Activated T-helper 2 cell treated with anti-CD3 and anti-CD28 coated beads, Interferon-gamma antibody, Interleukin-2, Interleukin-4, amounts not matched to agents 10 μg/mL and 5 μg/mL and 100 μg/mL, durations not matched to agents 14 hours and 24 hours and 36 hours (primary cell): ENCODE results near the gene PIGU. TPM values are rescaled to one million over a fixed set of nuclear protein-coding genes. Genes with fewer than 3 reads are reported as not detected.
A peak's percentile ranks its signal among the peaks of the same experiment; 100 is the strongest.

Experiments used
- DNase-seq: peaks from one replicate; pipeline ENCODE4 v3.0.0; 2021; ENCODE audit warnings: low spot score
- H3K27ac Mint-ChIP-seq: one replicate; pipeline ENCODE4 v1.8.0; 2021; ENCODE audit warnings: mixed read lengths
- H3K27me3 Mint-ChIP-seq: one replicate; pipeline ENCODE4 v1.8.0; 2021; ENCODE audit warnings: low read depth, mixed read lengths
- H3K36me3 Mint-ChIP-seq: one replicate; pipeline ENCODE4 v1.8.0; 2021; ENCODE audit warnings: low read depth, mixed read lengths
- H3K4me1 Mint-ChIP-seq: one replicate; pipeline ENCODE4 v1.8.0; 2021; ENCODE audit warnings: low read depth, mixed read lengths
- H3K4me3 Mint-ChIP-seq: one replicate; pipeline ENCODE4 v1.8.0; 2021; ENCODE audit warnings: low read depth, mild to moderate bottlenecking, moderate library complexity, mixed read lengths
- H3K9me3 Mint-ChIP-seq: one replicate; pipeline ENCODE4 v1.8.0; 2021; ENCODE audit warnings: mixed read lengths
- intact Hi-C: fragments of 100-400 bp; cut with micrococcal nuclease; formaldehyde crosslinking; loops from one replicate; pipeline ENCODE4 v1.15.1; 2023
- total RNA-seq: library from RNA; stranded (reverse); gene quantifications from 2 replicates; pipeline ENCODE4 v1.2.3, GENCODE V29; 2022

Gene PIGU
- total RNA-seq, 1 donor from 2014 or later = 24.9 TPM

DNA sequence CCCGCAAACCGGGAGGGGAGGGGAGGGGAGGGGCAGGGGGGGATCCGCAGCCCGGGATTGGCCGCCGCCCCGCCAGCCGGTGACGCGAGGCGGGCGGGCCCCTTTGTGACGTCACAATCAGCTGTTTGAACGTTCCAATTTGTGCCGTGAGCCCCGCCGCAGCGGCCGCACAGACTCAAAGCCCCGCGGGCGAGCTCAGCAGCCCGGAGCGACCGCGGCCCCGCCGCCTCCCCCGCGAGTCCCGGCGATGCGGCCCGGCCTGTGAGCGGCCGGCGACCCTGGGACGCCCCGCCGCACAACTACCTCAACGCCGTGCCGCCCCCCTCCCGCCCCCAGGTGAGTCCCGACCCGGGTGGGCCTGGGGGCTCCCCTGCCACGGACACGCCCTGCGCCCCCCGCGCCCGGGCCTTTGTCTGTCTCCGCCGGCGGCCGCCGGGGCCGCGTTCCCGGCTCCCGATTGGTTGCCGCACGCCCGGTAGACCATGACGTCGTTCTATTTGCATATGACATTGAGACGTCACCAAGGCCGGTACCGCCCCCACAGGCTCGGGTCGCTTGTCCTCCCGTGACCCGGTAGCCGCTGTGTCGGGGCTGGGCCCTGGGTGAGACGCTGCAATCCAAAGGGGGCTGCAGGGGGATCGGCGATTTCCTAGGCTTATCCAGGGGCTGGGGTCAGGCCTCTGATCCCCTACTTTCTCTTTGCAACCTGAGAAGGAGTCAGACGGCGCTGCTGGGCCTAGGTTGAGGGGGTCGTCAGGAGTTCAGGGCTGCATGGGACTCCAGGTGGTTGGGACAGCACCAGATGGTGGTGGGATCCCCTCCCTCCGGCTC lies 27.5 kb upstream of the PIGU start, which contains the start of gene TP53INP2:
TSS of gene TP53INP2 (plus strand) at position 168 of the 831 bp plus-strand sequence. CDS start 4,396 bp downstream, outside the sequence.
- intact Hi-C loops = no loop called here
- Mint-ChIP-seq H3K4me1 (peaks cover 24% of the 10 kb centered on the region), H3K4me3 (peak within 1 kb of the TSS; percentile 99)

DNA sequence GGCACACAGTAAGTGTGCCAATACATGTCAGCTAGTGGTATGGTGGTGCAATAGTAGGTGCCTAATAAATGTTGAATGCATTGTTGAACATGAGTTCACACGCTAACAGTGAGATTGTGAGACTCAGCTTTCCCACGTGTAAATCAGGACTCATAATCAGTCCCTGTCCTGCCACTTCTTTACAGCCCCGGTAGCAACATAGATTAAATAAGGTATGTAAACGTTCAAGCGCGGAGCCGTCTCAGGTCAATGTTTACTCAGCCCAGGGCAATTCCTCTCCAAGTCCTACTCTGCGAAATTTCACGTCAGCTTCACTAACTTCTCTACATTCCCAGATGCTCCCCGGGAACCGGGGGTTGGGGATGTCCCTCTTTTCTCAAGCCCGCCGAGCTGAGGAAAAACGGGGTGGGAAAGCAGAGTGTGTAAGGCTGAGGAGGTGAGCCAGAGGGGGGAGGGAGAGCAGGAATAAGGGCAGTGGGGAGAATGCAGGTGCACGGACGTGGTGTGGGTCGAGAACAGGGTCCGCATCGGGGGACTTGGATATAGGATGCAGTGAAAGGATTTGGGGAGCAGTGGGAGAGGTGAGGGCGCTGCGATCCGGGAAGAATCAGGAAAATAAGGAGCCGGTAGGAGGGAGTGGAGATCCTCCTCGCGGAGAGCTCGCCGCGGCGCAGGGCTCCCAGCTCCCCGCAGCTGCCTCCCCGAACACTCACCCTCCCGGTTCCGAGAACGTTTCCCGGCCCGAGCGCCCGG lies 26.7 kb upstream of the PIGU start:
- H3K36me3 Mint-ChIP-seq = no peaks in the 10 kb centered on the region
- intact Hi-C loops = no loop called here
- H3K9me3 Mint-ChIP-seq = no peaks in the 10 kb centered on the region
- no peak for DNase-seq
- H3K27me3 Mint-ChIP-seq = peaks cover 12% of the 10 kb centered on the region
- peak overlapping the region; percentile 99 for H3K4me3 Mint-ChIP-seq
- peaks cover 22% of the 10 kb centered on the region for H3K4me1 Mint-ChIP-seq
- peak overlapping the region; percentile 94 for H3K27ac Mint-ChIP-seq

More for the DNA sequence above, 27.5 kb upstream of the PIGU start, which contains the start of gene TP53INP2:
- no peaks in the 10 kb centered on the region for H3K36me3 Mint-ChIP-seq
- H3K27ac Mint-ChIP-seq = peak within 1 kb of the TSS; percentile 94
- H3K27me3 Mint-ChIP-seq = peaks cover 12% of the 10 kb centered on the region
- DNase-seq = peak; percentile 84
- no peaks in the 10 kb centered on the region for H3K9me3 Mint-ChIP-seq

DNA sequence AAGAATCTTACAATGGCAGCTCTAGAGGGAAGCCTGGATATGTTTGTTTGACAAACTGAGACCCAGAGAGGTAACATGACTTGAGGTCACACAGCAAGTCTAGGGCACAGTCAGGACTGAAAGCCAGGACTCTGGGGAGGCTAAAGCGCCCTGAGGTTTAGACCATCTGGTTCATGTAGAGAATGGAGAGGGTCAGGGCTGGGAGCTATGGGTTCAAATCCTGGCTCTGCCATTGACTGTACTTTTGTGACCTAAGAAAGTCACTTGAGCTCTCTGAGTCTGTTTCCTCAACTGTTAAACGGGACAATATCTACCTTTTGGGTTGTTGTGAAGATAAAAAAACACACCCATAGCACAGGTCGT lies 26.1 kb upstream of the PIGU start:
- intact Hi-C loops = no loop called here
- H3K4me1 Mint-ChIP-seq = peaks cover 19% of the 10 kb centered on the region
- no peak overlapping the region for H3K27ac Mint-ChIP-seq
- no peaks in the 10 kb centered on the region for H3K9me3 Mint-ChIP-seq
- peaks cover 12% of the 10 kb centered on the region for H3K27me3 Mint-ChIP-seq
- no peaks in the 10 kb centered on the region for H3K36me3 Mint-ChIP-seq
- DNase-seq = no peak
- H3K4me3 Mint-ChIP-seq = peak overlapping the region; percentile 99

DNA sequence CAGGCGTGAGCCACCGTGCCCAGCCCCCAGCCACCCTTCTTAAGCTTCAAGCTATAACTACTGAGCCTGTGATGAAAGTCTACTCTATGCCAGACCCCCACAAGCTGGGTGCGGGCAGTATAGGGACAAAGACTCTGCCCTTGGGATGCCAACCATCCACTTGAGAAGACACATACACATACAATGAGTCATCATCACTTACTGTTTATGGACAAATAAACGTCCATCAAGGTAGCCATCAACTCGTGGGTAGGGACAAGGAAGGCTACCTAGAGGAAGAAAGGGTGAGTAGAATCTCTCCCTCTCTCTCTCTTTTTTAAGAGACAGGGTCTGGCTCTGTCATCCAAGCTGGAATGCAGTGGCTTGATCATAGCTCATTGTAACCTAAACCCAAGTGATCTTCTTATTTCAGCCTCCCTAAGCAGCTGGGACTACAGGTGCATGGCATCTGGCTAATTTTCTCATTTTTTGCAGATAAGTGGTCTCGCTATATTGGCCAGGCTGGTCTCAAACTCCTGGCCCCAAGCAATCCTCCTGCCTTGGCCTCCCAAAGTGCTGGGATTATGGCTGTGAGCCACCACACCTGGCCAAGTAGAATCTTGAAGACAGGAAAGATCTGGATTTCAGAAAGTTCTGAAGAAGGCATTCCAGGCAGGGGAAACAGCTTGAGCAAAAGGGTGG lies 24.7 kb upstream of the PIGU start:
- peaks cover 15% of the 10 kb centered on the region for H3K27me3 Mint-ChIP-seq

DNA sequence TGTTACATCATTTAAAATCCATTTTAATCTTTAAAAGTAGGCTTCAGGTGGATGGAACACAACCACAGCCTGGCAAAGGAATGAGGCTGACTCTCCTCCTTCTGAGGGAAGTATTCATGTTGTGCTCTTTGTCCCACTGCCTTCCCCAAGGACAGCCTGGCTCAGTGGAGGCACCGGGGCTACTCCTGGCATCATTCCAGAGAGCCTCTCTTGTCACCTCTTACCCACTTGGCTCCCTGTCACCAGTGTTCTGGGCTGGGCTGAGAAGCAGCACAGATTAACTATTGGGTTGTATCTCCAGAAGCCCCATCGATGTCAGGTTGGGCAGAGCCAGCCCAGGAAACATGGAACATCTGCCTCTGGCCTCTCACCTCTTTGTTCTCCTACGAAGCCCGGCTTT lies 16.5 kb upstream of the PIGU start:
- intact Hi-C loops = no loop called here
- H3K4me1 Mint-ChIP-seq = no peaks in the 10 kb centered on the region
- H3K27ac Mint-ChIP-seq = no peak overlapping the region
- peaks cover 7% of the 10 kb centered on the region for H3K27me3 Mint-ChIP-seq
- H3K36me3 Mint-ChIP-seq = no peaks in the 10 kb centered on the region
- H3K9me3 Mint-ChIP-seq = no peaks in the 10 kb centered on the region
- DNase-seq = no peak
- no peak overlapping the region for H3K4me3 Mint-ChIP-seq

More for the DNA sequence above, 24.7 kb upstream of the PIGU start:
- Mint-ChIP-seq H3K4me1 (peaks cover 16% of the 10 kb centered on the region), H3K36me3 (no peaks in the 10 kb centered on the region), H3K4me3 (no peak overlapping the region), H3K9me3 (no peaks in the 10 kb centered on the region), H3K27ac (no peak overlapping the region)
- intact Hi-C loops = no loop called here
- no peak for DNase-seq

DNA sequence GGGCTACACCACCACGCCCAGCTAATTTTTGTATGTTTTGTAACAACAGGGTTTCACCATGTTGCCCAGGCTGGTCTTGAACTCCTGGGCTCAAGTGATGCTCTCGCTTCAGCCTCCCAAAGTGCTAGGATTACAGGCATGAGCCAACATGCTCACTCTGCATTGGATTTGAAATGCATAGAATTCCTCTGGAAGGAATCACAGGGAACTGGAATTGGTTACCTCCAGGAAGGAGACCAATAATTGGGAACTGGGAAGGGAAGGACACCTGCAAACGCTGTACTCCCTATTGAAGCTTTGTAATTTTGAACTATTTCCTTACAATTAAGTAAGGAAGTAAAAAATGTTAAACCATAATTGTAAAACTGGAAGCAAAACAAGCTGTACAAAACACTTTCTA lies 14.9 kb upstream of the PIGU start:
- H3K4me3 Mint-ChIP-seq = no peak overlapping the region
- no peaks in the 10 kb centered on the region for H3K9me3 Mint-ChIP-seq
- H3K36me3 Mint-ChIP-seq = no peaks in the 10 kb centered on the region
- no peak overlapping the region for H3K27ac Mint-ChIP-seq
- H3K4me1 Mint-ChIP-seq = no peaks in the 10 kb centered on the region
- intact Hi-C loops = no loop called here
- no peak for DNase-seq
- H3K27me3 Mint-ChIP-seq = peaks cover 3% of the 10 kb centered on the region

DNA sequence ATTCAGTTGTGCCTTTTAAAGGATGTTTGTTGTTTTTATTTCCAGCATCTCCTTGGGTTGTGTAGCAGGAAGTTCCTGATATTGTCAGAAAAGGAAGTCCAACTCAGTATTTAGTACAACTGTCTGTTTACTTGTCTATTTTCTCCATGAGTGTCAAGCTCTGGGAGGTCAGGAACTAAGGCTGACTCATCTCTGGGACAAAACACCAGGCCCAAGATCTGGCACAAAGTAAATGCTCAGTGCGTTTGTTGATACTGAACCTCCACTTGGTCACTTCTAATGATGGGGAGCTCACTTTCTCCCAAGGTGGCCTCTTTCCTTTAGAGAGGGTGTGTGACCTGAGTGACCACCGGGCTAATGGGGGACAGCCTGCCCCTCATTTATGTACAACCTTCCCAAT lies 12.6 kb upstream of the PIGU start:
- Mint-ChIP-seq H3K27me3 (no peaks in the 10 kb centered on the region), H3K27ac (no peak overlapping the region), H3K36me3 (no peaks in the 10 kb centered on the region), H3K9me3 (no peaks in the 10 kb centered on the region), H3K4me1 (no peaks in the 10 kb centered on the region), H3K4me3 (no peak overlapping the region)
- no peak for DNase-seq
- intact Hi-C loops = no loop called here

DNA sequence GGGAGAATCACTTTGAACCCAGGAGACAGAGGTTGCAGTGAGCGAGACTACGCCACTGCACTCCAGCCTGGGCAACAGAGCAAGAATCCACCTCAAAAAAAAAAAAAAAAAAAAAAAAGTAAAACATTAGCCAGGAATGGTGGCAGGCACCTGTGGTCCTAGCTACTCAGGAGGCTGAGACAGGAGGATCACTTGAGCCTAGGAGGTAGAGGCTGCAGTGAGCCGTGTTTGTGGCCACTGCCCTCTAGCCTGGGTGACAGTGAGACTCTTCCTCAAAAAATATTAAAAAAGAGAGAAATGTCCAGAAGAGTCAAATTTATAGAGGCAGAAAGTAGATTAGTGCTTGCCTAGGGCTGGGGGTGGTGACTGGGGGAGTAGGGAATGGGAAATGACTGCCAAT lies 6.8 kb upstream of the PIGU start:
- DNase-seq = no peak
- no peak overlapping the region for H3K27ac Mint-ChIP-seq
- intact Hi-C loops = no loop called here
- H3K9me3 Mint-ChIP-seq = no peaks in the 10 kb centered on the region
- H3K27me3 Mint-ChIP-seq = no peaks in the 10 kb centered on the region
- peaks cover 7% of the 10 kb centered on the region for H3K4me1 Mint-ChIP-seq
- no peaks in the 10 kb centered on the region for H3K36me3 Mint-ChIP-seq
- no peak overlapping the region for H3K4me3 Mint-ChIP-seq

DNA sequence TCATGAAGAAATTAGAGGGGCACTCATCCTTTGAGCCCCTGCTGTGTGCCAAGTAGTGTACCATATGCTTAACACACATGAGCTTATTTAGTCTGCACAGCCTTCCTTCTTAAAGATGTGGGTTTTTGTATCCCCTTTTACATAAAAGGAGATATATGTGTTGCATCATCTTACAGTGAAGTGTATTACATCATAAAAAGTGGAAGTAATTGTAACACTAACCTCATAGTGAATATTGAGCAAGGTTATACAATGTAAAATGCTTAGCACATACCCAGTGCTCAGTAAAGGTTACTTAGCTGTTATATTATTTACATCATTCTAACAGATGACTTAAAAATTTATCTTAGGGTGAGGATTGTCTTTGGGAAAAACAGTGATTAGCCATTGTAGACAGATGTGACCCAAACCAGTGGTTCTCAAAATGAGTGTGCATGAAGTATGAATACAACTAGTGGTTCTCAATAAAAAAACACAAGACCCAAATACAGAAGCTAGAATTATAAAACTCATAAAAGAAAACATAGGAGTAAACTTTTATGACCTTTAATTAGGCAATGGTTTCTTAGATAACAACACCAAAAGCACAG lies 3.8 kb upstream of the PIGU start:
- H3K36me3 Mint-ChIP-seq = no peaks in the 10 kb centered on the region
- no peak for DNase-seq

DNA sequence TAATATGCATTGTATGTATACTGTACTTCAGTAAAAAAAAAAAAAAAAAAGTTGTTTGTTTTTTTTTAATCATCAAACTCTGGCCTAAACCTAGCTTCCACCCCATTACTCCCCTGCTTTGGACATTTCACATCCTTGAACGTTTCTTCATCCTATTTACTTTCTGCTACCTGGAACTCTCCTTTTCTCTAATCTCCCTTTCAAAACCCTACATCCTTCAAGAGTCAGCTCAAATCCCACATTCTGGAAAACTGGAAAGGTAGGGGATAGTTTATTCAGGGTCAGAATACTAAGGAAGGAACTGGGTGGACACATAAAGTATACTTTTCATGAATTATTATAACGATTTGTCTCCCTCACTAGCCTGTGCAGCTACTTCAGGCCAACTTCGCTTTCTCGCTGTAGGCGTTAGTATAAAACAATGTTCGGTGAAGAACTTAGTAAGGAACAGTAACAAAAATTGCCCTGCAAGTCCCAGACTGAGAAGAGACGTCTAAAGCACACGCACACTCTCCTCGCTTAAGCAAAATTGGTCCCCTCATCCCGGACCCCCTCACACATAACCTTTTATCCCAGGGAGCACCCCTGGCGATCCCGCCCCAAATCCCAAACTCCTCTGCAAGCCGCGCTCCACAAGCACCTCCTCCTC lies 775 bp downstream of the PIGU start:
- Mint-ChIP-seq H3K36me3 (no peaks in the 10 kb centered on the region), H3K9me3 (no peaks in the 10 kb centered on the region), H3K27ac (peak overlapping the region; percentile 96), H3K4me3 (peak overlapping the region; percentile 93), H3K4me1 (peaks cover 17% of the 10 kb centered on the region), H3K27me3 (no peaks in the 10 kb centered on the region)
- intact Hi-C loops = loop anchor here (2.0 to 10.0 kb wide), 4 partner anchors 59 to 364 kb away; partner anchors contain the start of genes DYNLRB1 and ITCH
- DNase-seq = no peak

More for the DNA sequence above, 3.8 kb upstream of the PIGU start:
- Mint-ChIP-seq H3K9me3 (no peaks in the 10 kb centered on the region), H3K4me1 (peaks cover 17% of the 10 kb centered on the region), H3K27ac (no peak overlapping the region), H3K27me3 (no peaks in the 10 kb centered on the region), H3K4me3 (no peak overlapping the region)
- intact Hi-C loops = no loop called here

DNA sequence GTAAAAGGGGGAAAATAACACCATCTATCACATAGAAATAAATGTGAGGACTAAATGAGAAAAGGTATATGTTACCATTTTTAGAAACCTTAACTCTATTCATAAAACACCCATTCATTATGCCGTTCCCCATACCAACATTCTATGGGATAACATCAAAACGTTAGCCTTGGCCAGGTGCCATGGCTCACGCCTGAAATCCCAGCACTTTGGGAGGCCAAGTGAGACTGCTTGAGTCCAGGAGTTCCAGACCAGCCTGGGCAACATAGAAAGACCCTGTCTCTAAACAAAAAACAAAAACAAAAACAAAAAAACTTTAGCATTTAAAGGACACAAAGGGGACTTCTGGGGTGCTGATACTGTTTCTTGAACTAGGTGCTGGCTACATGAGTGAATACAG lies 1.3 kb downstream of the PIGU start:
- Mint-ChIP-seq H3K4me3 (peak overlapping the region; percentile 27), H3K27me3 (no peaks in the 10 kb centered on the region), H3K4me1 (peaks cover 17% of the 10 kb centered on the region), H3K36me3 (no peaks in the 10 kb centered on the region), H3K9me3 (no peaks in the 10 kb centered on the region), H3K27ac (no peak overlapping the region)
- intact Hi-C loops = loop anchor here (5.0 to 10.0 kb wide), 3 partner anchors 59 to 363 kb away; partner anchors contain the start of gene DYNLRB1
- no peak for DNase-seq

DNA sequence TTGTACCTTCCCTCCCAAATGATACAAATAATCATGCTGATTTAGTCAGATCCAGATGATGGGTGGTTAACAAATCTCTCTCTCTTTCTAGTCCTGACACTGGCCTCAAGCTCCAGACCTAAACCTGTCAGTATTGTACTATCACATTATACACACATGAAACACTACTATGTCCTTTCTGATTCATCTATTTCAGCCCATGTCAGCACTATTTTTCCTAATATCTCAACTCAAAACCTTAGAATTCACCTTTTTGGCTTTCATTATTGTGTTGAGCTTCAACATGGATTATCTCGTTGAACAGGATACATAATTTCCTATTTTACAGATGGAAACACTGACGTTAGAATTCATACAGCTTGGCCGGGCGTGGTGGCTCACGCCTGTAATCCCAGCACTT lies 3.5 kb downstream of the PIGU start:
- H3K4me3 Mint-ChIP-seq = no peak overlapping the region
- no peak overlapping the region for H3K27ac Mint-ChIP-seq
- no peak for DNase-seq
- peaks cover 3% of the 10 kb centered on the region for H3K36me3 Mint-ChIP-seq
- H3K4me1 Mint-ChIP-seq = peaks cover 9% of the 10 kb centered on the region
- no peaks in the 10 kb centered on the region for H3K27me3 Mint-ChIP-seq
- no peaks in the 10 kb centered on the region for H3K9me3 Mint-ChIP-seq
- intact Hi-C loops = loop anchor here (10.0 kb wide), 1 partner anchor 61 kb away; no protein-coding TSS in a partner anchor
